ENCODE data around the gene KCNG2. TPM values are rescaled to one million over a fixed set of nuclear protein-coding genes. Genes with fewer than 3 reads are reported as not detected.

The KCNG2 gene
- total RNA-seq, 4 donors from 2014 or later: 0.41 to 6.7 TPM; not detected in 2

- H3K27ac ChIP-seq: no peak overlapping the region
- in situ Hi-C loops (cut with MboI; ENCODE audit: low pct_ligation_motif_present in 1 of 4, low pct_unique_long_range_greater_than_20kb in 1 of 4, low sequenced_read_pairs in 3 of 4): no loop called here
- peaks cover 0 to 19% (median 9%) of the 10 kb centered on the region in 4 donors for H3K36me3 ChIP-seq
- H3K4me1 ChIP-seq: peaks cover 0 to 8% (median 5%) of the 10 kb centered on the region in 4 donors
- DNase-seq: no peak
- no peak overlapping the region for H3K4me3 ChIP-seq
- intact Hi-C loops (cut with DNase I; ENCODE audit: low total_unique reads): no loop called here
- WGBS, 2 donors (ENCODE audit: low coverage in 1 of 2): 93 to 96% methylated on average over 3 to 27 of the region's 27 CpGs
- TF ChIP-seq CTCF (IDR thresholded peaks at IDR 0.05) (no peak), POLR2AphosphoS5 (IDR thresholded peaks at IDR 0.05) (no peak), POLR2A (IDR thresholded peaks at IDR 0.05) (no peak), EP300 (IDR thresholded peaks at IDR 0.05; ENCODE audit: low read depth) (no peak)
- no peaks in the 10 kb centered on the region for H3K27me3 ChIP-seq
- H3K9me3 ChIP-seq: no peaks in the 10 kb centered on the region
Observed at GRCh38 chr18:79754831-79755351, 42.8 kb upstream of the KCNG2 start.

GRCh38 chr18:79755496-79756142 lies 42.1 kb upstream of the KCNG2 start:
- Histone ChIP-seq H3K27ac (no peak overlapping the region), H3K36me3 (peaks cover 0 to 19% (median 9%) of the 10 kb centered on the region in 4 donors), H3K27me3 (no peaks in the 10 kb centered on the region), H3K9me3 (no peaks in the 10 kb centered on the region), H3K4me1 (peaks cover 0 to 8% (median 5%) of the 10 kb centered on the region in 4 donors), H3K4me3 (no peak overlapping the region)
- 93 to 95% methylated on average over 4 to 31 of the region's 31 CpGs for WGBS, 2 donors (ENCODE audit: low coverage in 1 of 2)
- DNase-seq: no peak
- TF ChIP-seq CTCF (IDR thresholded peaks at IDR 0.05): no peak
- TF ChIP-seq POLR2AphosphoS5 (IDR thresholded peaks at IDR 0.05): no peak
- no peak for TF ChIP-seq EP300 (IDR thresholded peaks at IDR 0.05; ENCODE audit: low read depth)
- no peak for TF ChIP-seq POLR2A (IDR thresholded peaks at IDR 0.05)
- intact Hi-C loops (cut with DNase I; ENCODE audit: low total_unique reads) (no loop called here), in situ Hi-C loops (cut with MboI; ENCODE audit: low pct_ligation_motif_present in 1 of 4, low pct_unique_long_range_greater_than_20kb in 1 of 4, low sequenced_read_pairs in 3 of 4) (no loop called here)

GRCh38 chr18:79756143-79756500 lies 41.6 kb upstream of the KCNG2 start:
- 96% methylated on average over 10 of the region's 10 CpGs; no CpG with 5 or more reads in 1 of the 2 donors for WGBS, 2 donors (ENCODE audit: low coverage in 1 of 2)
- DNase-seq: no peak
- Histone ChIP-seq H3K9me3 (no peaks in the 10 kb centered on the region), H3K27ac (no peak overlapping the region), H3K27me3 (no peaks in the 10 kb centered on the region), H3K4me3 (no peak overlapping the region), H3K36me3 (peaks cover 0 to 19% (median 9%) of the 10 kb centered on the region in 4 donors), H3K4me1 (peaks cover 0 to 8% (median 5%) of the 10 kb centered on the region in 4 donors)
- intact Hi-C loops (cut with DNase I; ENCODE audit: low total_unique reads): no loop called here
- in situ Hi-C loops (cut with MboI; ENCODE audit: low pct_ligation_motif_present in 1 of 4, low pct_unique_long_range_greater_than_20kb in 1 of 4, low sequenced_read_pairs in 3 of 4): no loop called here
- TF ChIP-seq CTCF (IDR thresholded peaks at IDR 0.05) (no peak), POLR2A (IDR thresholded peaks at IDR 0.05) (no peak), EP300 (IDR thresholded peaks at IDR 0.05; ENCODE audit: low read depth) (no peak), POLR2AphosphoS5 (IDR thresholded peaks at IDR 0.05) (no peak)

DNA sequence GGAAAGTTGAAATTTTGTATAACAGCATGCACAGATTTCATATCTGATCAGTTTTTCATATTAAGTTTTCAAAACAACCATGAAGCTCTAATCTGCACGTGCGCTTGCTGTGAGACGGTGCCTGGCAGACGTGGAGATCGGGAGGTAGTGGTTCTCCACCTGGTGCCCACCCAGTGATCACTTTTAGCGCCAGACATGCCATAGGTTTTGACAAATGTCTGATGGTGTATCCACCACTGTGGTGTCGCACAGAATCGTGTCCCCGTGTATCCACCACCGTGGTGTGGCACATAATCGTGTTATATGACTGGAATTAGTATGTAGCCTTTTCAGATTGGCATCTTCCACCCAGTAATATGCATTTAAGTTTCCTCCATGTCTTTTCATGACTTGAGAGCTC lies 40.9 kb upstream of the KCNG2 start:
- TF ChIP-seq EP300 (IDR thresholded peaks at IDR 0.05; ENCODE audit: low read depth): no peak
- no peak for TF ChIP-seq CTCF (IDR thresholded peaks at IDR 0.05)
- TF ChIP-seq POLR2AphosphoS5 (IDR thresholded peaks at IDR 0.05): no peak
- no peak for TF ChIP-seq POLR2A (IDR thresholded peaks at IDR 0.05)
- intact Hi-C loops (cut with DNase I; ENCODE audit: low total_unique reads): no loop called here
- no peak overlapping the region for H3K4me3 ChIP-seq
- peak; percentile 3 for DNase-seq
- 95 to 97% methylated on average over 8 to 11 of the region's 11 CpGs for WGBS, 2 donors (ENCODE audit: low coverage in 1 of 2)
- H3K27me3 ChIP-seq: no peaks in the 10 kb centered on the region
- in situ Hi-C loops (cut with MboI; ENCODE audit: low pct_ligation_motif_present in 1 of 4, low pct_unique_long_range_greater_than_20kb in 1 of 4, low sequenced_read_pairs in 3 of 4): no loop called here
- H3K4me1 ChIP-seq: peaks cover 0 to 2% (median 0%) of the 10 kb centered on the region in 4 donors
- H3K9me3 ChIP-seq: no peaks in the 10 kb centered on the region
- no peak overlapping the region for H3K27ac ChIP-seq
- peaks cover 0 to 19% (median 9%) of the 10 kb centered on the region in 4 donors for H3K36me3 ChIP-seq

Measured in transverse colon (tissue), 4 donors.